DMS79 treated with DMSO at 0.1 percent for 48 hours (cell line): ENCODE measurements around the gene MFN2.
A peak's percentile ranks its signal among the peaks of the same experiment; 100 is the strongest.
"Not testable (repeated sequence)": the region's sequence is repeated elsewhere in the genome, so short reads cannot be mapped to it uniquely, and the experiment has no call there.

Experiments
- DNase-seq: peaks from one replicate; lab custom pipeline; 2025; lab: John Stamatoyannopoulos, UW

Gene MFN2

DNA sequence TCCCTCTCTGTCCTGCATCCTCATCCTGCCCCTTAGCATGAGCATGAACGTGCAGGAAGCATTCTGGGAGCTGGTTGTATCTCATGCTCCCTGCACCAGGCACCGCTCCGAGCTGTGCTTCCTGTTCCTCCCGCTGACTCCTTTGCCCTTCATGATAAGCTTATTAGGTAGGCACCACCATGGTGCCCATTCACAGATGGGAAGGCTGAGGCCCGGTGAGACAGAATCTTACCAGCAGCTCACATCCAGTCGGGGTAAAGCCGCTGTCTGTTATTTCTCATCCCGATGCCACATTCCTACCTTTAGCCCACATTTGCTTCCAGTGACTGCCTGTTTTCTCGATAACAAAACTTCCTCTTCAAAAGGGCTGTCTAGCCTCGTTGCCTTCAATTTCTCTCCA, 46.3 kb downstream of the MFN2 start:
- no peak for DNase-seq

DNA sequence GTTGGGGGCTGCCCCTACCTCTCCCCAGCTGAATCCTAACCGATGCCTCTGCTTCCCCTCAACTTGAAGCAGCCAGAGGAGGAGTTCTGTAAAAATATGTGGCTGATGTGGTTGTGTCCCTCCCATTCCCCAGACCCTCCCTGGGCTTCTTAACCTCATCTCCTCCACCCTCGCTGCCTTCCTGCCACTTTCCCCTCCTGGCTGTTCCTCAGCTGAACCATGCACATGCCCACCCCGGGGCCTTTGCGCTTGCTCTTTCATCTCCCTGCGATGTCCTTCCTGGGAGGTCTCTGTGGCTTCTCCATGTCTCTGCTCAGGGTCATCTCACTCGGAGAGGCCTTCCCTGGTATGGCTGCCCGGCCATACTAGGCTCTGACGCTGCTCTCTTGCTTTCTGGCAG, 48.0 kb downstream of the MFN2 start:
- no peak for DNase-seq

- DNase-seq = no peak
Observed at GRCh38 chr1:12028957-12029511, 48.8 kb downstream of the MFN2 start.

DNA sequence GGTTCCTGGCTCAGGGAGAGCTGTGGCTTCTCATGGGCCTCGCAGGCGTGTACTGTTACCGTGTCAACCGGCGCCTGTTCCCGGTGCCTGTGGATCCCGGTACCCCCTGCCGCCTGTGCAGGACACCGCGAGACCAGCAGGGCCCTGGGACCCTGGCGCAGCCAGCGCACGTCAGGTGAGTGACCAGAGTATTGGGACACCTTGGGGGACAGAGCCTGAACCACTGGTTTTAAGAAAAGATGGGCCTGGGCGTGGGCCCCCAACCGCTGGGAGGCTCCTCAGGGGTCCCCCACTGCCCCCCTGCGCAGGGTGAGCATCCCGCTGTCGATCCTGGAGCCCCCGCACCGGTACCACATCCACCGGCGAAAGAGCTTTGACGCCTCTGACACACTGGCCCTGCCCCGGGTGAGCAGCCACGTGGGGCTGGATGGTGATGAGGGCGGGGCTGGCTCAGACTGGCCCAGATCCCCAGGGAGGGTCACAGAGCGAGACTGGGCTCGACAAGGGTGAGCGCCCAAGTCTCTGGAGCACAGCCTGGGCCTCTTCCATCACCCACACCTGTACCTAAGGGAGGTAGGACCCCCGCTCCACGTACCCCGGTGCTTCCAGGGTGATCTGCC, 49.6 kb downstream of the MFN2 start:
- DNase-seq = no peak

GRCh38 chr1:12031039-12031980, 51.1 kb downstream of the MFN2 start:
- no peak for DNase-seq

- DNase-seq = no peak
Observed at GRCh38 chr1:12032161-12032621, 51.9 kb downstream of the MFN2 start.

- not testable (repeated sequence) for DNase-seq
Observed at GRCh38 chr1:12033441-12033840, 53.2 kb downstream of the MFN2 start.

- DNase-seq = no peak
Observed at GRCh38 chr1:12034381-12034801, 54.1 kb downstream of the MFN2 start.

GRCh38 chr1:12035312-12035711, 55.1 kb downstream of the MFN2 start:
- no peak for DNase-seq

DNA sequence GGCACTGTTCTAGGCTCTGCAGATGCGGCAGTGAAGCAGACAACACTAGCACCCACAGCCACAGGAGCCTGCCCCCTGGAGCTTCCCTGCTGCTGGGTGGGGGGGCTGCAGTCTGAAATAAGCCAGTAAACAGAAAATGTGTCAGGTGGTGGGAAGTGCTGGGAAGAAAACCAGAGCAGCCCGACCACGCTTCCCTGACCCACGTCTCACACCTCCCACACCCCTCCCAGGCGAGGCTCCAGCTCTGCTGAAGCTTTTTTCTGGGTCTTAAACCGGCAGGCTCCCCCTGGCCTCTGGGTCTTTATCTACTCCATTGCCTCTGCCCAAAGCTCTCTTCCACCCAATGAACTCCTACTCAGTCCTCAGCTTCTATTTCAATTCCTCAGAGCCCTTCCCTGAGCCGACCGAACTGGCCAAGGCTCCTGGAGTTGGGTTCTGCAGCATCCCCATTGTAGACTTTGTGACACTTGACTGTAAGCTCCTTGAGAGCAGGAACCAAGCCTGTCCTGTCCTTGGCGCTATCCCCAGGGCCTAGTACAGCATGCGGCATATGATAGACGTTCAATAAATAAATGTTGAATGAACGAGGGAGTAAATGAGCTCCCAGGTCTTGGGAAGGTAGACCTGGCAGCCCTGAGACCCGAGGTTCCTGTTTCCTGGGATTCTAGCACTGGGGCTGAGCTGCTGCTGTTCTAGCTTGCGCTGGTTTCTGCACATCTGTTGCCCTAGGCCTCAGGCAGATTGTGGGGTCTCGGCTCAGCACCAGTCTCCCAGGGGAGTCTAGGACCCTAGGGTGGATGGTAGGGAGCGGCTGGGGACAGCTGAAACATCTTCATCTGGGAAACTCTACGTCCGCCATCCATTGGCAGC, 57.5 kb downstream of the MFN2 start:
- DNase-seq = no peak

DNA sequence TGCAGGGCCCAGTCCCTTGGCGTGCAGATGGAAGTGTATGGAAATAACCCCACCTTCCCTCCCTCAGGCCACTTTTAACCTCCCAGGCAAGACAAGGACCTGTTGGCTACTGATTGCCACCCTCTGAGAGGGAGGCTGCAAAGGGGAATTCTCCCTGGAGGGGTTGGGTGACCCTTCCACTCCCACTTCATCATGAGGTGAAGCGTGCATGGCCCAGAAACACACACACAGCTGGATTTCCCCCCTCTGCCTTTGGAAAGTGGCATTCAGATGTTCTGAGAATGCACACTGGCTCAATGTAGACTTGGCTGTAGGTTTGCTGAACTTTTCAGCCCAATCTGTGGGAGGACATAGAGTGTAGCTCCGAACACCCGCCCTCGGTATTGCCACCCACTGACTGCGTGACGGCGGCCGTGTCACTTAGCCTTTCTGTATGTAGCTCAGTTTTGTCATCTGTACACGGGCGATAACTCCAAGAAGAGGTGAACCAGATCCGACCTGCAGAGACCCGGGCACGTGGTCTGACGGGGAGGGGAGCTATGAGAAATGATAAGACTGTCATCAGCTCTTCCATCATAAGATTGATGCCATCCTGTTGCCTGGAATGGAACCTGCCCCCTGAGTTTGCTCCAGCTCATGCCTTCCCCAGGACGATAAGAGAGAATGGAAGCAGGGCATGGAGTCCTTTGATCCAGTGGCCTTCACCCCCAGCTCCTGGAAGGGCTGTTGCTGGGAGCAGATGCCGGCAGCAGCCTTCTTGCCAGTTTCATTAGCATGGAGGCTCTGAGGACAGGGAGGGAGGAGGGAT, 58.3 kb downstream of the MFN2 start:
- no peak for DNase-seq

DNA sequence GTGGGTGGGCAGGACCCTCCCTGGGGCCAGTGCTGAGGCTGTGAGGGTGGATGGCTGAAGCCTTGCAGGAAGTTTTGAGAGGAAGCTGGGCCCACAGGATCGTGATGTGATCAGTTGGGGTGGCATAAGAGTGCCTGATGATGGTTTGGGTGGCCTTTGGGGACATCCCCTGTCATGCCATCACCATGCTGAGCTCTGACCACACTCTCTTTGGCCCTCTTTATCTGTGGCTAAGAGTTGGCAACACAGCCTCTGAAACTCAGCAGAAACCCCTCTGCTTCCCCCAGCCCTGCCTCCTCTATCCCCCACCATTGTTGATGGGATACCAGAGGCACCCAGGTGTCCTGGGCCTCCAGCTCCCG, 58.9 kb downstream of the MFN2 start:
- DNase-seq = no peak

DNA sequence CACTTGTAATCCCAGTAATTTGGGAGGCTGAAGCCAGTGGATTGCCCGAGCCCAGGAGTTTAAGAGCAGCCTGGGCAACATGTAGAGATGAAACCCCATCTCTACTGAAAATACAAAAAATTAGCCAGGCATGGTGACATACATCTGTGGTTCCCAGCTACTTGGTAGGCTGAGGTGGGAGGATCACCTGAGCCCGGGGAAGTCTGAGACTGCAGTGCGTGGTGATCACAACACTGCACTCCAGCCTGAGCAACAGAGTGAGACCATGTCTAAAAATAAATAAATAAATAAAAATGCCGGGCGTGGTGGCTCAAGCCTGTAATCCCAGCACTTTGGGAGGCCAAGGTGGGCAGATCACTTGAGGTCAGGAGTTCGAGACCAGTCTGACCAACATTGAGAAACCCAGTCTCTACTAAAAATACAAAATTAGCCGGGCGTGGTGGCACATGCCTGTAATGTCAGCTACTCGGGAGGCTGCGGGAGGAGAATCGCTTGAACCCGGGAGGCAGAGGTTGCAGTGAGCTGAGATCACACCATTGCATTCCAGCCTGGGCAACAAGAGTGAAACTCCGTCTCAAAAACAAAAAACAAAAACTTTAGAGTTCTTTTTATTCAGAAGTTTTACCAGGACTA, 59.7 kb downstream of the MFN2 start:
- not testable (repeated sequence) for DNase-seq

- peak; percentile 97 for DNase-seq
Observed at GRCh38 chr1:12040457-12041051, 60.3 kb downstream of the MFN2 start.

- not testable (repeated sequence) for DNase-seq
Observed at GRCh38 chr1:12044187-12044877, 64.1 kb downstream of the MFN2 start.

- no peak for DNase-seq
Observed at GRCh38 chr1:12046749-12047119, 66.5 kb downstream of the MFN2 start.

- no peak for DNase-seq
Observed at GRCh38 chr1:12047120-12047876, 67.1 kb downstream of the MFN2 start.

- DNase-seq = no peak
Observed at GRCh38 chr1:12048372-12048771, 68.1 kb downstream of the MFN2 start.

DNA sequence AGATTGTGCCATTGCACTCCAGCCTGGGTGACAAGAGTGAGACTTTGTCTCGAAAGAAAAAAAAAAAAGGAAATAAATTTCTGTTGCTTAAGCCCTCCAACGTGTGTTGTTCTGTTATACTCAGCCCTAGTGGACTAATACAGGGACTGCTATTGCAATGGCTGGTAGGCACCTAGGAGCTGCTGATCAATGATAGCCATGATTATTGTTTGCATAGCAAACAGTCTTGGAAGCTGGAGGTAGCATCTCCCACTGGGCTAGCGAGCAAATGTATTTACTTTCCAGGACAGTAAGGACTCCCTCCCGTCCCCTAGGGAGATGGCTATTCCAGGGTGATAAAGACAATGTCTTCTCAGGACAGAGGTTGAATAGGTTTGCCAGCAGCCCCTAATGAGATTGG, 69.4 kb downstream of the MFN2 start:
- DNase-seq = no peak
